Transverse colon (tissue), 4 donors: ENCODE data around the gene USP16.
"Not testable (repeated sequence)": the region's sequence is repeated elsewhere in the genome, so short reads cannot be mapped to it uniquely, and the experiment has no call there.

ENCODE experiments used
- EP300 ChIP-seq: sonication (generic); formaldehyde crosslinking; IDR thresholded peaks from one replicate; pipeline ENCODE4 v1.6.1; 2017; ENCODE audit warnings: antibody characterized with exemption, low read depth
- POLR2AphosphoS5 ChIP-seq, 3 donors: sonication (generic); formaldehyde crosslinking; IDR thresholded peaks; one replicate each; pipeline ENCODE4 v1.6.1; 2016; ENCODE audit warnings: antibody characterized with exemption in 3 of 3
- TF ChIP-seq, protein P1 (sequence below), 5 experiments: fragments of 200-600 bp in 3 of 5; fragments of 450-650 bp in 2 of 5; sonication (generic) in 3 of 5; IDR thresholded peaks; 1 replicate in 2 of 5; 2 replicates in 3 of 5; pipeline ENCODE4 v1.5.1; 2016 to 2017; ENCODE audit warnings: antibody characterized with exemption in 5 of 5, inconsistent platforms in 3 of 5, mild to moderate bottlenecking in 2 of 5, moderate library complexity in 1 of 5

DNA sequence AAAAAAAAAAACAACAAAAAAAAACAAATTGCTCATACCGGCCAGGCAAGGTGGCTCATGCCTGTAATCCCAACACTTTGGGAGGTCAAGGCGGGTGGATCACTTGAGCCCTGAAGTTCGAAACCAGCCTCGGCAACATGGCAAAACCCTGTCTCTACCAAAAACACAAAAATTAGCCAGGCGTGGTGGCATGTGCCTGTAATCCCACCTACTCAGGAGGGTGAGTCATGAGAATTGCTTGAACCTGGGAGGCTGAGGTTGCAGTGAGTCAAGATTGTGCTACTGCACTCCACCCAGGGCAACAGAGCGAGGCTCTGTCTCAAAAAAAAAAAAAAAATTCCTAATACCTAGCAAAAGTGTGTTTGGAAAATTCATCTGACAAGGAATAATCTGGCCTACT lies 36.3 kb upstream of the USP16 start:
- TF ChIP-seq, protein P1, sequence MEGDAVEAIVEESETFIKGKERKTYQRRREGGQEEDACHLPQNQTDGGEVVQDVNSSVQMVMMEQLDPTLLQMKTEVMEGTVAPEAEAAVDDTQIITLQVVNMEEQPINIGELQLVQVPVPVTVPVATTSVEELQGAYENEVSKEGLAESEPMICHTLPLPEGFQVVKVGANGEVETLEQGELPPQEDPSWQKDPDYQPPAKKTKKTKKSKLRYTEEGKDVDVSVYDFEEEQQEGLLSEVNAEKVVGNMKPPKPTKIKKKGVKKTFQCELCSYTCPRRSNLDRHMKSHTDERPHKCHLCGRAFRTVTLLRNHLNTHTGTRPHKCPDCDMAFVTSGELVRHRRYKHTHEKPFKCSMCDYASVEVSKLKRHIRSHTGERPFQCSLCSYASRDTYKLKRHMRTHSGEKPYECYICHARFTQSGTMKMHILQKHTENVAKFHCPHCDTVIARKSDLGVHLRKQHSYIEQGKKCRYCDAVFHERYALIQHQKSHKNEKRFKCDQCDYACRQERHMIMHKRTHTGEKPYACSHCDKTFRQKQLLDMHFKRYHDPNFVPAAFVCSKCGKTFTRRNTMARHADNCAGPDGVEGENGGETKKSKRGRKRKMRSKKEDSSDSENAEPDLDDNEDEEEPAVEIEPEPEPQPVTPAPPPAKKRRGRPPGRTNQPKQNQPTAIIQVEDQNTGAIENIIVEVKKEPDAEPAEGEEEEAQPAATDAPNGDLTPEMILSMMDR (IDR thresholded peaks at IDR 0.05), result not testable (repeated sequence)
- not testable (repeated sequence) for TF ChIP-seq POLR2AphosphoS5 (IDR thresholded peaks at IDR 0.05); EP300
